NCI-H2107 treated with DMSO at 0.1 percent for 48 hours (cell line): Measurements from ENCODE around the gene DHX32.
"Not testable (repeated sequence)": the region's sequence is repeated elsewhere in the genome, so short reads cannot be mapped to it uniquely, and the experiment has no call there.

Source experiments
- DNase-seq: peaks from one replicate; lab custom pipeline; 2025; ENCODE audit not compliant: unreplicated experiment; lab: John Stamatoyannopoulos, UW

Gene DHX32

GRCh38 chr10:125896088-125896934, 15.2 kb upstream of the DHX32 start, which contains the start of gene FANK1:
FANK1 (plus strand) TSS chr10:125896564; CDS start chr10:125896643, 79 bp downstream.
- not testable (repeated sequence) for DNase-seq

GRCh38 chr10:125895130-125896087, 14.3 kb upstream of the DHX32 start:
- DNase-seq: not testable (repeated sequence)

- not testable (repeated sequence) for DNase-seq
These were observed 13.1 kb upstream of the DHX32 start for GRCh38 chr10:125894176-125894575.

GRCh38 chr10:125892402-125892801, 11.3 kb upstream of the DHX32 start:
- DNase-seq: not testable (repeated sequence)

- DNase-seq: not testable (repeated sequence)
These were observed 8.3 kb upstream of the DHX32 start for GRCh38 chr10:125889441-125889840.

GRCh38 chr10:125886914-125887512, 5.9 kb upstream of the DHX32 start:
- DNase-seq: no peak

- no peak for DNase-seq
These were observed 2.1 kb upstream of the DHX32 start for GRCh38 chr10:125883211-125883610.

GRCh38 chr10:125882596-125882995, 1.5 kb upstream of the DHX32 start:
- no peak for DNase-seq

- DNase-seq: no peak
These were observed 373 bp downstream of the DHX32 start for GRCh38 chr10:125880719-125881118.

- DNase-seq: no peak
These were observed 1.9 kb downstream of the DHX32 start for GRCh38 chr10:125878957-125879835.

- no peak for DNase-seq
These were observed 9.8 kb downstream of the DHX32 start for GRCh38 chr10:125871338-125871737.

GRCh38 chr10:125868372-125868975, 12.6 kb downstream of the DHX32 start:
- DNase-seq: no peak

- DNase-seq: no peak
These were observed 14.6 kb downstream of the DHX32 start for GRCh38 chr10:125866421-125867029.

- DNase-seq: no peak
These were observed 16.0 kb downstream of the DHX32 start for GRCh38 chr10:125865120-125865519.

- DNase-seq: peak; percentile 44
These were observed 21.8 kb downstream of the DHX32 start for GRCh38 chr10:125859128-125859817.

GRCh38 chr10:125857185-125857760, 23.8 kb downstream of the DHX32 start:
- DNase-seq: no peak

- DNase-seq: no peak
These were observed 28.6 kb downstream of the DHX32 start for GRCh38 chr10:125852487-125852886.
